IMR-90 (cell line): ENCODE data around the gene SERPINA1. TPM values are rescaled to one million over a fixed set of nuclear protein-coding genes. Genes with fewer than 3 reads are reported as not detected.
A peak's percentile ranks its signal among the peaks of the same experiment; 100 is the strongest.

ENCODE experiments used
- ATAC-seq: fragments of 200-7000 bp; cut with Tn5 transposase; 2 replicates; pipeline ENCODE4 v1.9.1; 2020; ENCODE audit warnings: low read depth, mild to moderate bottlenecking, moderate library complexity
- BruUV-seq: library from RNA; stranded (reverse); fragments of 400-500 nt; replicated peaks from 2 replicates; lab custom pipeline; 2021; lab: Mats Ljungman, UMichigan
- CTCF ChIA-PET: fragments of 300-600 bp; formaldehyde crosslinking; extraction: SDS; loops from one replicate; lab custom pipeline; 2021; ENCODE audit warnings: antibody characterized with exemption; lab: Yijun Ruan, JAX
- POLR2A ChIA-PET: fragments of 300-600 bp; sonication (Branson Sonifier 250); formaldehyde crosslinking; loops from one replicate; lab custom pipeline; 2022; ENCODE audit warnings: antibody characterized with exemption; ENCODE audit not compliant: unreplicated experiment; lab: Charles Lee
- DNase-seq: peaks from one replicate; pipeline ENCODE4 v3.0.0; 2013
- H2AFZ ChIP-seq: replicated peaks from 2 replicates; pipeline ENCODE3; 2013; ENCODE audit warnings: low read length, mild to moderate bottlenecking; ENCODE audit not compliant: poor library complexity
- H2AK5ac ChIP-seq: 2 replicates; pipeline ENCODE4 v1.6.1; 2013; ENCODE audit warnings: low read depth, low read length, inconsistent platforms
- H2AK9ac ChIP-seq: replicated peaks from 2 replicates; pipeline ENCODE3; 2013; ENCODE audit warnings: mild to moderate bottlenecking, low read depth, low read length, moderate library complexity; ENCODE audit not compliant: poor library complexity
- H2BK120ac ChIP-seq: 2 replicates; pipeline ENCODE4 v1.6.1; 2013; ENCODE audit warnings: low read depth, low read length, inconsistent platforms
- H2BK15ac ChIP-seq: 3 replicates; pipeline ENCODE4 v1.6.1; 2013; ENCODE audit warnings: low read depth, low read length, inconsistent platforms
- H2BK20ac ChIP-seq: 2 replicates; pipeline ENCODE4 v1.6.1; 2013; ENCODE audit warnings: low read depth, mild to moderate bottlenecking, inconsistent platforms, low read length, moderate library complexity
- H2BK5ac ChIP-seq: 2 replicates; pipeline ENCODE4 v1.6.1; 2013; ENCODE audit warnings: mild to moderate bottlenecking, low read depth, low read length, inconsistent platforms; ENCODE audit not compliant: poor library complexity, severe bottlenecking
- H3K14ac ChIP-seq: replicated peaks from 2 replicates; pipeline ENCODE4 v1.6.1; 2013; ENCODE audit warnings: low read depth, low read length, inconsistent platforms
- H3K18ac ChIP-seq: 2 replicates; pipeline ENCODE4 v1.6.1; 2013; ENCODE audit warnings: low read depth, low read length, control low read depth
- H3K23ac ChIP-seq: 2 replicates; pipeline ENCODE4 v1.6.1; 2013; ENCODE audit warnings: low read depth, low read length, inconsistent platforms
- H3K27ac ChIP-seq: 2 replicates; pipeline ENCODE4 v1.5.1; 2013; ENCODE audit warnings: mild to moderate bottlenecking, control low read depth, low read length; ENCODE audit not compliant: insufficient read depth
- H3K27me3 ChIP-seq: 2 replicates; pipeline ENCODE4 v1.6.1; 2013; ENCODE audit warnings: low read length; ENCODE audit not compliant: control insufficient read depth, insufficient read depth
- H3K36me3 ChIP-seq: 2 replicates; pipeline ENCODE4 v1.6.1; 2013; ENCODE audit warnings: low read length, mixed read lengths; ENCODE audit not compliant: control insufficient read depth, insufficient read depth
- H3K4ac ChIP-seq: 2 replicates; pipeline ENCODE4 v1.6.1; 2013; ENCODE audit warnings: low read depth, low read length, inconsistent platforms
- H3K4me1 ChIP-seq: 2 replicates; pipeline ENCODE4 v1.6.1; 2013; ENCODE audit warnings: low read length, mixed read lengths; ENCODE audit not compliant: control insufficient read depth, insufficient read depth
- H3K4me2 ChIP-seq: 2 replicates; pipeline ENCODE4 v1.6.1; 2013; ENCODE audit warnings: low read depth, mild to moderate bottlenecking, control low read depth, low read length, moderate library complexity
- H3K4me3 ChIP-seq: 2 replicates; pipeline ENCODE4 v1.5.1; 2013; ENCODE audit warnings: low read depth, mild to moderate bottlenecking, control low read depth, low read length, moderate library complexity; ENCODE audit not compliant: insufficient read depth
- H3K56ac ChIP-seq: 2 replicates; pipeline ENCODE4 v1.6.1; 2013; ENCODE audit warnings: low read length, inconsistent platforms; ENCODE audit not compliant: insufficient read depth; ENCODE audit errors: extremely low read depth
- H3K79me1 ChIP-seq, 2 experiments: 2 replicates each; pipeline ENCODE4 v1.6.1; 2013; ENCODE audit warnings: low read length in 2 of 2, inconsistent platforms in 1 of 2, low read depth in 1 of 2
- H3K9ac ChIP-seq: 2 replicates; pipeline ENCODE4 v1.6.1; 2013; ENCODE audit warnings: low read depth, low read length, control low read depth
- H3K9me1 ChIP-seq: 2 replicates; pipeline ENCODE4 v1.6.1; 2013; ENCODE audit warnings: low read length, inconsistent platforms; ENCODE audit not compliant: insufficient read depth
- H3K9me3 ChIP-seq: 2 replicates; pipeline ENCODE4 v1.6.1; 2013; ENCODE audit warnings: low read length; ENCODE audit not compliant: control insufficient read depth, insufficient read depth
- H4K20me1 ChIP-seq: 2 replicates; pipeline ENCODE4 v1.6.1; 2013; ENCODE audit warnings: low read length, inconsistent platforms; ENCODE audit not compliant: insufficient read depth
- H4K5ac ChIP-seq: 2 replicates; pipeline ENCODE4 v1.6.1; 2013; ENCODE audit warnings: mild to moderate bottlenecking, low read depth, low read length, control low read depth
- H4K8ac ChIP-seq, 2 experiments: 2 replicates each; pipeline ENCODE4 v1.6.1; 2013; ENCODE audit warnings: low read depth in 2 of 2, low read length in 2 of 2, control low read depth in 1 of 2, inconsistent platforms in 1 of 2
- H4K91ac ChIP-seq: 2 replicates; pipeline ENCODE4 v1.6.1; 2013; ENCODE audit warnings: low read depth, low read length, inconsistent platforms; ENCODE audit not compliant: insufficient read depth
- BHLHE40 ChIP-seq: fragments of 150-350 bp; IDR thresholded peaks from 2 replicates; pipeline ENCODE4 v1.6.1; 2016; ENCODE audit warnings: mild to moderate bottlenecking, low read depth, low read length
- CEBPB ChIP-seq: IDR thresholded peaks from 2 replicates; pipeline ENCODE4 v1.6.1; 2012; ENCODE audit warnings: low read depth, low read length, improper control_type of control experiment
- CHD1 ChIP-seq: IDR thresholded peaks from 2 replicates; pipeline ENCODE4 v1.6.1; 2012; ENCODE audit warnings: low read depth, low read length, improper control_type of control experiment
- ELK1 ChIP-seq: fragments of 150-350 bp; IDR thresholded peaks from 2 replicates; pipeline ENCODE4 v1.6.1; 2016; ENCODE audit warnings: low read depth, mild to moderate bottlenecking, low read length, moderate library complexity, borderline replicate concordance
- FOS ChIP-seq: fragments of 150-350 bp; IDR thresholded peaks from 2 replicates; pipeline ENCODE4 v1.6.1; 2016; ENCODE audit warnings: low read depth, low read length
- MAFK ChIP-seq: IDR thresholded peaks from 2 replicates; pipeline ENCODE4 v1.6.1; 2012; ENCODE audit warnings: low read depth, low read length, improper control_type of control experiment
- MAZ ChIP-seq: IDR thresholded peaks from 2 replicates; pipeline ENCODE4 v1.6.1; 2012; ENCODE audit warnings: low read depth, mild to moderate bottlenecking, low read length, improper control_type of control experiment, moderate library complexity, borderline replicate concordance
- MXI1 ChIP-seq: IDR thresholded peaks from 2 replicates; pipeline ENCODE4 v1.6.1; 2012; ENCODE audit warnings: low read depth, mild to moderate bottlenecking, low read length, moderate library complexity, borderline replicate concordance
- POLR2A ChIP-seq: IDR thresholded peaks from 2 replicates; pipeline ENCODE4 v1.6.1; 2012; ENCODE audit warnings: mild to moderate bottlenecking, low read depth, low read length
- RAD21 ChIP-seq: IDR thresholded peaks from 2 replicates; pipeline ENCODE4 v1.6.1; 2012; ENCODE audit warnings: low read length, improper control_type of control experiment
- RCOR1 ChIP-seq: IDR thresholded peaks from 2 replicates; pipeline ENCODE4 v1.6.1; 2012; ENCODE audit warnings: mild to moderate bottlenecking, low read length, improper control_type of control experiment; ENCODE audit not compliant: insufficient replicate concordance
- RFX5 ChIP-seq: IDR thresholded peaks from 2 replicates; pipeline ENCODE4 v1.8.0; 2012; ENCODE audit warnings: low read depth, mild to moderate bottlenecking, low read length, moderate library complexity
- SMC3 ChIP-seq: fragments of 150-350 bp; IDR thresholded peaks from 2 replicates; pipeline ENCODE4 v1.6.1; 2016; ENCODE audit warnings: low read depth, mild to moderate bottlenecking, antibody characterized with exemption, low read length, moderate library complexity
- USF2 ChIP-seq: fragments of 150-350 bp; IDR thresholded peaks from 2 replicates; pipeline ENCODE4 v1.6.1; 2017; ENCODE audit warnings: mild to moderate bottlenecking, antibody characterized with exemption, low read length, low read depth
- WGBS, 2 experiments: methylation state at CpG; one replicate each; pipeline versions ENCODE4 v1.1.5 to v1.1.7; 2013; ENCODE audit warnings: missing lambda C conversion rate in 2 of 2; ENCODE audit not compliant: insufficient read length in 1 of 2; ENCODE audit errors: extremely low coverage in 2 of 2; 5-methylcytosine and 5-hydroxymethylcytosine counted together
- dilution Hi-C: fragments of 300-500 bp; cut with HindIII; formaldehyde crosslinking; loops from one replicate; pipeline ENCODE4 v1.14.3; 2018; ENCODE audit warnings: low sequenced_read_pairs; ENCODE audit not compliant: unreplicated experiment
- in situ Hi-C: fragments of 300-500 bp; cut with MboI; formaldehyde crosslinking; loops from 3 replicates; pipeline ENCODE4 v1.14.3; 2019; ENCODE audit warnings: low sequenced_read_pairs, inconsistent platforms, mixed read lengths
- intact Hi-C: fragments of 100-400 bp; cut with micrococcal nuclease; formaldehyde crosslinking; loops from 2 replicates; pipeline ENCODE4 v1.10.0; 2022
- polyA plus RNA-seq, 3 experiments: library from polyadenylated mRNA; depleted of rRNA; stranded (reverse); fragments of >200 nt; gene quantifications; 2 replicates each; pipeline ENCODE4 v1.2.3, GENCODE V29; 2012; ENCODE audit warnings: low replicate concordance in 1 of 3
- total RNA-seq: library from RNA; depleted of rRNA; stranded (reverse); fragments of >200 nt; gene quantifications from 2 replicates; pipeline ENCODE4 v1.2.3, GENCODE V29; 2012

The SERPINA1 gene
- total and polyA plus RNA-seq, 2 of the 4 experiments (the other 2 are of a cell fraction) = 0.54 to 1.2 TPM

- Histone ChIP-seq H3K14ac (no peak overlapping the region), H2BK120ac (no peak overlapping the region), H3K18ac (no peak overlapping the region), H2BK5ac (no peak overlapping the region), H3K56ac (no peak overlapping the region), H3K4me1 (peaks cover 8% of the 10 kb centered on the region), H2AK9ac (no peak overlapping the region), H3K79me1 (no peaks in the 10 kb centered on the region), H3K23ac (no peak overlapping the region), H4K20me1 (no peaks in the 10 kb centered on the region), H4K5ac (no peak overlapping the region), H3K9me3 (peaks cover 2% of the 10 kb centered on the region; the same call in 1 of the 2 replicates), H3K9me1 (peaks cover 14% of the 10 kb centered on the region), H3K27ac (no peak overlapping the region), H4K91ac (no peak overlapping the region), H3K36me3 (no peaks in the 10 kb centered on the region), H3K4me3 (no peak overlapping the region), H3K9ac (no peak overlapping the region), H2AK5ac (0 out of 2 replicates have a peak overlapping the region, but pooled peaks have one; percentile 6), H2BK15ac (no peak overlapping the region), H3K4me2 (no peak overlapping the region), H3K4ac (no peak overlapping the region), H3K27me3 (peaks cover 3% of the 10 kb centered on the region), H2AFZ (peak overlapping the region; percentile 49), H4K8ac (no peak overlapping the region), H2BK20ac (no peak overlapping the region)
- ChIA-PET POLR2A (no interaction called here), CTCF (interaction anchor here (2.3 kb wide), 1 partner anchor 9 kb away, joined by 6 read pairs; no protein-coding TSS in a partner anchor)
- in situ Hi-C loops = no loop called here
- 100% methylated on average over 1 of the region's 5 CpGs; no CpG with 5 or more reads in 1 of the 2 experiments for WGBS, 2 experiments
- no TSS peak for BruUV-seq
- intact Hi-C loops = no loop called here
- no peak for DNase-seq
- TF ChIP-seq RCOR1 = no peak
- TF ChIP-seq USF2 = no peak
- TF ChIP-seq POLR2A = no peak
- no peak for TF ChIP-seq FOS
- no peak for TF ChIP-seq BHLHE40
- no peak for TF ChIP-seq ELK1
- TF ChIP-seq MAFK = no peak
- no peak for TF ChIP-seq RFX5
- TF ChIP-seq MAZ = no peak
- TF ChIP-seq CEBPB = no peak
- TF ChIP-seq CHD1 = no peak
- no peak for TF ChIP-seq RAD21
- TF ChIP-seq MXI1 = no peak
- no peak for TF ChIP-seq SMC3
- dilution Hi-C loops = no loop called here
- no peak for ATAC-seq
These were observed 41.6 kb downstream of the SERPINA1 start for GRCh38 chr14:94346841-94347240.
